Inflammatory macrophage (primary cell): Measurements from ENCODE around the gene PLCL1.

Experiments used
- DNase-seq, 2 donors: peaks; one replicate each; pipeline ENCODE4 v3.0.0-alpha.2; 2020 to 2022

Gene PLCL1

GRCh38 chr2:198134293-198134955 is 330.0 kb downstream of the PLCL1 start:
- DNase-seq, result no peak

GRCh38 chr2:198135481-198135934 is 331.1 kb downstream of the PLCL1 start:
- no peak for DNase-seq

- no peak for DNase-seq
Observed at GRCh38 chr2:198136142-198136541, 331.7 kb downstream of the PLCL1 start.

GRCh38 chr2:198137733-198138132 is 333.3 kb downstream of the PLCL1 start:
- DNase-seq, result no peak

GRCh38 chr2:198141726-198142125 is 337.3 kb downstream of the PLCL1 start:
- no peak for DNase-seq

- DNase-seq, result no peak
Observed at GRCh38 chr2:198143156-198143555, 338.8 kb downstream of the PLCL1 start.

- DNase-seq, result no peak
Observed at GRCh38 chr2:198143793-198144192, 339.4 kb downstream of the PLCL1 start.

- DNase-seq, result no peak
Observed at GRCh38 chr2:198144660-198145059, 340.3 kb downstream of the PLCL1 start.

GRCh38 chr2:198146346-198146940 is 342.1 kb downstream of the PLCL1 start:
- DNase-seq, result no peak

GRCh38 chr2:198157314-198157713 is 352.9 kb downstream of the PLCL1 start:
- no peak for DNase-seq

GRCh38 chr2:198161151-198161550 is 356.8 kb downstream of the PLCL1 start:
- DNase-seq, result no peak

GRCh38 chr2:198162276-198162675 is 357.9 kb downstream of the PLCL1 start:
- no peak for DNase-seq

- no peak for DNase-seq
Observed at GRCh38 chr2:198164843-198165242, 360.4 kb downstream of the PLCL1 start.

- DNase-seq, result no peak
Observed at GRCh38 chr2:198165289-198165688, 360.9 kb downstream of the PLCL1 start.

GRCh38 chr2:198167346-198167745 is 363.0 kb downstream of the PLCL1 start:
- no peak for DNase-seq

GRCh38 chr2:198168651-198169050 is 364.3 kb downstream of the PLCL1 start:
- DNase-seq, result no peak

- DNase-seq, result no peak
Observed at GRCh38 chr2:198173242-198173641, 368.8 kb downstream of the PLCL1 start.

- DNase-seq, result no peak
Observed at GRCh38 chr2:198173864-198174263, 369.5 kb downstream of the PLCL1 start.

- DNase-seq, result no peak
Observed at GRCh38 chr2:198175271-198175670, 370.9 kb downstream of the PLCL1 start.

- no peak for DNase-seq
Observed at GRCh38 chr2:198177040-198177439, 372.6 kb downstream of the PLCL1 start.

- no peak for DNase-seq
Observed at GRCh38 chr2:198178766-198179165, 374.4 kb downstream of the PLCL1 start.

- DNase-seq, result no peak
Observed at GRCh38 chr2:198186257-198186656, 381.9 kb downstream of the PLCL1 start.

GRCh38 chr2:198187841-198188240 is 383.4 kb downstream of the PLCL1 start:
- no peak for DNase-seq

- DNase-seq, result no peak
Observed at GRCh38 chr2:198188982-198189381, 384.6 kb downstream of the PLCL1 start.

GRCh38 chr2:198191651-198192050 is 387.3 kb downstream of the PLCL1 start:
- no peak for DNase-seq
